OCI-LY7 (cell line): ENCODE results near the gene DIAPH2.

Experiments used
- EZH2phosphoT487 ChIP-seq: fragments of 200-600 bp; sonication (generic); IDR thresholded peaks from 2 replicates; pipeline ENCODE4 v1.6.1; 2018; ENCODE audit warnings: low read depth, borderline replicate concordance, mild to moderate bottlenecking, mixed run types, antibody characterized with exemption, low read length, moderate library complexity, mixed read lengths
- TF ChIP-seq, protein P1 (sequence below): fragments of 200-600 bp; sonication (generic); conservative IDR thresholded peaks from 2 replicates; pipeline ENCODE4 v1.5.1; 2014; ENCODE audit warnings: mild to moderate bottlenecking, antibody characterized with exemption, low read length, moderate library complexity, mixed read lengths

DNA sequence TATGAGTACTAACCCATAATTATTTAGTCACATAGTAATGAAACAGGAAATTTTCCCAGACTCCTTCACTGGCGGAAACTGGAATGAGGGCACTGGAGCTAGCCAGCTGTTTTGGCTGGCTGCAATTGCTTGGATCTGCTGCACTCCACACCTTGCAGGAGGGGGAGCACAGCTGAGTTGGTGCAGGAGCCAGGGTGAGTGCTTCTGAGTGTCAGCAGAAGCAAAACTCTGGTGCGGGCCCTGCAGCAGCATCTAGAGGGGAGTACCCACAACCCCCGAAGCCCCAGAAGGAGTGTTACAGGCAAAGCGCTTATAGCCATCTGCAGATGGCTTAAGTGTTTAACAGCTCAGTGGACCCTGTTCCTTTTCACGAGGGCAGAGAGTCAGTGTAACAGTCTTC, 295.1 kb downstream of the DIAPH2 start:
- TF ChIP-seq EZH2phosphoT487, result no peak
- TF ChIP-seq, protein P1, sequence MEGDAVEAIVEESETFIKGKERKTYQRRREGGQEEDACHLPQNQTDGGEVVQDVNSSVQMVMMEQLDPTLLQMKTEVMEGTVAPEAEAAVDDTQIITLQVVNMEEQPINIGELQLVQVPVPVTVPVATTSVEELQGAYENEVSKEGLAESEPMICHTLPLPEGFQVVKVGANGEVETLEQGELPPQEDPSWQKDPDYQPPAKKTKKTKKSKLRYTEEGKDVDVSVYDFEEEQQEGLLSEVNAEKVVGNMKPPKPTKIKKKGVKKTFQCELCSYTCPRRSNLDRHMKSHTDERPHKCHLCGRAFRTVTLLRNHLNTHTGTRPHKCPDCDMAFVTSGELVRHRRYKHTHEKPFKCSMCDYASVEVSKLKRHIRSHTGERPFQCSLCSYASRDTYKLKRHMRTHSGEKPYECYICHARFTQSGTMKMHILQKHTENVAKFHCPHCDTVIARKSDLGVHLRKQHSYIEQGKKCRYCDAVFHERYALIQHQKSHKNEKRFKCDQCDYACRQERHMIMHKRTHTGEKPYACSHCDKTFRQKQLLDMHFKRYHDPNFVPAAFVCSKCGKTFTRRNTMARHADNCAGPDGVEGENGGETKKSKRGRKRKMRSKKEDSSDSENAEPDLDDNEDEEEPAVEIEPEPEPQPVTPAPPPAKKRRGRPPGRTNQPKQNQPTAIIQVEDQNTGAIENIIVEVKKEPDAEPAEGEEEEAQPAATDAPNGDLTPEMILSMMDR, result no peak
